ENCODE results near the gene HEXIM1.
A peak's percentile ranks its signal among the peaks of the same experiment; 100 is the strongest.

DNA sequence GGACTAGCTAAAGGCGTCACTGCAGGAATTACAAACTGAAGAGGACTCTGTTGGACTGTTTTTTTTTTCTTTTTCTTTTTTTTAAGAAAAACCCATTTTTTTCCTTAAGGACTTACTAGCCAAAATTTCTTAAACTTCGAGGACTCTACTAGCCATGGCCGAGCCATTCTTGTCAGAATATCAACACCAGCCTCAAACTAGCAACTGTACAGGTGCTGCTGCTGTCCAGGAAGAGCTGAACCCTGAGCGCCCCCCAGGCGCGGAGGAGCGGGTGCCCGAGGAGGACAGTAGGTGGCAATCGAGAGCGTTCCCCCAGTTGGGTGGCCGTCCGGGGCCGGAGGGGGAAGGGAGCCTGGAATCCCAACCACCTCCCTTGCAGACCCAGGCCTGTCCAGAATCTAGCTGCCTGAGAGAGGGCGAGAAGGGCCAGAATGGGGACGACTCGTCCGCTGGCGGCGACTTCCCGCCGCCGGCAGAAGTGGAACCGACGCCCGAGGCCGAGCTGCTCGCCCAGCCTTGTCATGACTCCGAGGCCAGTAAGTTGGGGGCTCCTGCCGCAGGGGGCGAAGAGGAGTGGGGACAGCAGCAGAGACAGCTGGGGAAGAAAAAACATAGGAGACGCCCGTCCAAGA is 878 bp downstream of the HEXIM1 start:
- TF ChIP-seq POLR2A (IDR thresholded peaks at IDR 0.05; ENCODE audit: low read depth, low read length) (peak; percentile 42; the same call in 1 of the 2 replicates), POLR2AphosphoS5 (IDR thresholded peaks at IDR 0.05; ENCODE audit: low read depth, low read length) (no peak), TAF1 (IDR thresholded peaks at IDR 0.05; ENCODE audit: borderline replicate concordance, low read depth, low read length) (0 out of 2 replicates have a peak, but pooled peaks have one; percentile 14)
